ENCODE data around the gene C16orf46.

- TF ChIP-seq CTCF (IDR thresholded peaks at IDR 0.05): no peak
- no peak for TF ChIP-seq POLR2AphosphoS5 (IDR thresholded peaks at IDR 0.05)
Measured at GRCh38 chr16:81073560-81074330, 3.3 kb downstream of the C16orf46 start.

Data from transverse colon (tissue), 4 donors.